HG03159 (cell line): ENCODE measurements around the gene SLC8A2.
"Not testable (repeated sequence)": the region's sequence is repeated elsewhere in the genome, so short reads cannot be mapped to it uniquely, and the experiment has no call there.

Source experiments
- ATAC-seq: cut with Tn5 transposase; IDR thresholded peaks from one replicate; pipeline ENCODE4 v1.9.1; 2021; ENCODE audit warnings: mild to moderate bottlenecking, moderate library complexity; ENCODE audit not compliant: unreplicated experiment

SLC8A2 gene

DNA sequence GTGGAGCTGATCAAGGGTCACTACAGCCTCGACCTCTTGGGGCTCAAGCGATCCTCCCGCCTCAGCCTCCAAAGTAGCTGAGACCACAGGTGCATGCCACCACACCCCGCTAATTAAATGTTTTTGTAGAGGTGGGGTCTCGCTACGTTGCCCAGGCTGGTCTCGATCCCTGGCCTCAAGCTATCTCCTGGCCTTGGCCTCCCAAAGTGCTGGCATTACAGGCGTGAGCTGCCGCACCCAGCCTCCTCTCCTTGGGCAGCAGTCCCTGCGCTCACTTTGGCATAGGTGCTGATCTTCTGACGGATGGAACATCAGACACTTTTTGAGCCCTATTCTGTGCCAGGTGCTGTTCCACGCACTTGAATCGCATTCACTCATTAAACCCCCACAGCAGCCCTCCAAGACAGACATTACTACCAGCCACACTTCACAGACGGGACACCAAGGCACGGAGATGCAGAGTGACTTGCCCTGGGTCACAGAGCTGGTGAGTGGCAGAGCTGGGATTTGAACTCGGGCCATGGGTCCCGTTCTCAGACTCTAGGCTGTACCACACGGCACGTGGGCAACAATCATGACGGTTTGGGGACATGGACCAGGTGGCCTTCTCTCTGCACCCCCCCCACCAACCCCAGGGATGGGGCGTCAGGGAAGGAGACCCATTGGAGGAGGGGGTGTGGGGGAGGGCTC is 55.6 kb downstream of the SLC8A2 start:
- no peak for ATAC-seq

DNA sequence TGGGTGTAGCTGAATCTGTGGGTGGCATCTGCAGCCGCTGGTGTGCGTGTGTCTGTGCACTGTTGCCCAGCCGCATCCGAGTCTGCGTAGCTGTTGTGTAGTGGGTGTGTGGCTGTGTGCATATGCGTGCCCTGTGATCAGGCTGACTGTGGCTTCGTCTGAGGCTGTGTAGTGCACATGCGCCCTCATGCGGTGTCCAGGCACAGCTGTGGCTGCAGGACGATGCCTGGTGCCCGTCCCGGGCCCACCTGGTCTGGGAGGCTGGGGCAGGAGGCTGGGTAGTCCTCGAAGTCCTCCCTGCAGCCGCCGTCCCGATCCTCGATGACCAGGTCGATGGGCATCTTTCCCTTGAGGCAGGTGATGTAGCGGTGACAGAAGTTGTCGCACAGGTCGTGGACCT is 57.2 kb downstream of the SLC8A2 start:
- no peak for ATAC-seq

DNA sequence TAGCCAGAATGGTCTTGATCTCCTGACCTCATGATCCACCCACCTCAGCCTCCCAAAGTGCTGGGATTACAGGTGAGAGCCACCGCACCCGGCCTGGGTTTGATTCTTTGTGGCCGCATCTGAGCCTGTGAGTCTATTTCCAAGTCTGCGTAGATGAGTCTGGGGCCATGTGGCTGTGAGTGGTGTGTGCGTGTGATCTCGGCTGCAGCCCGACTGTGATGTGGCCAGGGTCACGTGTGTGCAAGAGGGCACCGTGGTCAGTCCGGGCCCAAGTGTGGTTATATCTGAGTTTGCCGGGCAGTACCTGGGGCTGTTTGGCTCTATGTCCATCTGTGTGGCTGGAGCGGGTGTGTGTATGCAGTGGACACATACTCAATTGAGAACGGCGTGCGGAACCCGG is 57.8 kb downstream of the SLC8A2 start:
- no peak for ATAC-seq

DNA sequence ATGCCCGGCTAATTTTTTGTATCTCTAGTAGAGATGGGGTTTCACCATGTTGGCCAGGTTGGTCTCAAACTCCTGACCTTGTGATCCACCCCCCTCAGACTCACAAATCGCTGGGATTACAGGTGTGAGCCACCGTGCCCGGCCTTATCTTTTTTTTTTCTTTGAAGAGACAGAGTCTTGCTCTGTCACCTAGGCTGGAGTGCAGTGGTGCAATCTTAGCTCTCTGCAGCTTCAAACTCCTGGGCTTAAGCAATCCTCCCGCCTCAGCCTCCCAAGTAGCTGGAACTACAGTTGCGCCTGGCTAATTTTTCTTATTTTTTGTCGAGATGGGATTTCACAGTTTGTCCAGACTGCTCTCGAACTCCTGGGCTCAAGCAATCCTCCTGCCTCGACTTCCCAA is 60.0 kb downstream of the SLC8A2 start:
- ATAC-seq: not testable (repeated sequence)

DNA sequence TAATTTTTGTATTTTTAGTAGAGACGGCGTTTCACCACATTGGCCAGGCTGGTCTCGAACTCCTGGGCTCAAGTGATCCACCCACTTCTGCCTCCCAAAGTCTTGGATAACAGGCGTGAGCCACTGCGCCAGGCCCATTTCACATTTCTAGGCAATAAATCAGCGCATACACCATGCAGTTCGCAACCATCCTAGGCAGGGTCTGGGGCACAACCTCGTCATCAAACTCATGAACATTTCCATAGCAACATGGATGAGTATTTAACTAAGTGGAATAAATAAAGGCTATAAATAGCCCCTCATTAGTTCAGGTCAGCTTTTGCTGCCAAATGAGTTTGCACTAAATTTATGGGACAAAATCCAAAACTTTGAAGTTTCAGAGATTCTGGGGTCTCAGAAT is 60.6 kb downstream of the SLC8A2 start:
- ATAC-seq: no peak

DNA sequence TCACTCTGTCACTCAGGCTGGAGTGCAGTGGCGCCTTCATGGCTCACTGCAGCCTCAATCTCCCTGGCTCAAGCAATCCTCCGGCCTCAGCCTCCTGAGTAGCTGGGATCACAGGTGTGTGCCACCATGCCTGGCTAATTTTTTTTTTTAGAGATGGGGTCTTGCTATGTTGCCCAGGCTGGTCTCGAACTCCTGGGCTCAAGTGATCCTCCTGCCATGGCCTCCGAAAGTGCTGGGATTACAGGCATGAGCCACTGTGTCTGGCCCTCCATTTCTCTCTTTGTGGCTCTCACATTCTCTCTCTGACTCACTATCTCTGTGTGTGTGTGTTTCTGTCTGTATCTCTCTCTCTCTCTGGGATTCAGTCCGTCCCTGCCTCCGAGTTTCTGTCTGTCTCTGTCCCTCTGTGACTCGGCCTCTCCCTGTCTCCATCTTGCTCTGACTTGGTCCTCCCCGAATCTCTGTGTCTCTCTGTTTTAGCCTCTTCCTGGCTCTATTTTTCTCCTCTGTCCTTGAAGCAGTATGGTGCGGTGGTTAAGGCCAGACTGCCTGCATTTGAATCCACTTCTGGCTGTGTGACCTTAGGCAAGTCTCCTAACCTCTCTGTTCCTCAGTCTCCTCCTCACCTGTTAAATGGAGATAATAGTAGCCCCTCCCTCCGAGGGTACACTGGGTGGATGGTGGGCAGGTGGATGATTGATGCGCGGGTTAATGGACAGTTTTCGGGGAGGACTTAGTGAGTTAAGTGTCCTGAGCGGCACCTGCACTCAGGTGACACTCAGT is 63.3 kb downstream of the SLC8A2 start:
- ATAC-seq: no peak

DNA sequence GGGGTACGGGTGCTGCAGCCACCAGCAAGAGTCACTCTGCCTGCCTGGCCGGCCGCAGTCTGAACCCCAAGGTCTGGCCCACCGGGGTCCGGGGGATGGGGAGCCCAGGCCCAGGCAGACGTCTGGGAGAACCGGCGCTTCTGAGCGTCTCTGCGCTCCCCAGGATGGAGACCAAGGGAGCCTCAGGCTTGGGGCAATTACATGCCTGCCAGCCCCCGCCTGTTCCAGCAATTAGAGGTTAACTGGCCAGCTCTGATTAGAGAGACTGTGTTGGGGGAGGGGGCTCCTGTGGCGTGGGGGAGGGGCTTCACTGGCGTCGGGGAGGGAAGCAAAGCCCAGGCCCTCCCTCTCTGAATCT is 64.3 kb downstream of the SLC8A2 start:
- no peak for ATAC-seq

DNA sequence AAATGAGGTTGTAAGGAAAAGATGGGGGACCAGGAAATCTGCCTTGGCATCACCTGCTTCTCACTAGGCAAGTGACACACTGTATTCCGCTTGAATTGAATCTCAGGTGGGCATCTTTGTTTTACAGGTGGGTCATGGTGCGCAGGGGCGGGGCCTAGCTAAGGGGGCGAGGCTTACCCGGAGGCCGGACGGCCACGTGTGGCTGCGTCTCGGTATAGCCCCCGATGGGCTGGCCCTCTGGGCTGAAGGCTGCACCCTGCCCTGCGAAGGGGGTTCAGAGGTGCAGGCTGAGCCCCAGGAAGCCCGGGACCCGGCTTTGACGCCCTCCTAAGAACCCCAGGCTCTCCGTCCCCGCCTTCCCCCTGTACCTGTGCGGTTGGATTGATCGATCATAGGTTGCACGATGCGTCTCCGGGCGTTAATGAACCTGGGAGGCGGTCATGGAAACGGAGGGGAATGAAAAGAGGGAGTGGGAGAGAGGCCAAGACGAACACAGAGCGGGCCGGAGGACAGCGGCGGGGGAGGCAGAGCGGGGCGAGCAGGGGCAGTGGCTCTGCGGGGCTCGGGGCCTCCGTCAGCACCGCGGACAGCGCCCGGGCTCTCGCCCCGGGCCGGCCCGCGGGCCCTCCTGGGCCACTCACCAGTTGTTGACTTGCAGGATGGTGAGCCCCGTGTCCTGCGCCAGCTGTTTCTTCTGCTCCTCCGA is 64.8 kb downstream of the SLC8A2 start:
- no peak for ATAC-seq

DNA sequence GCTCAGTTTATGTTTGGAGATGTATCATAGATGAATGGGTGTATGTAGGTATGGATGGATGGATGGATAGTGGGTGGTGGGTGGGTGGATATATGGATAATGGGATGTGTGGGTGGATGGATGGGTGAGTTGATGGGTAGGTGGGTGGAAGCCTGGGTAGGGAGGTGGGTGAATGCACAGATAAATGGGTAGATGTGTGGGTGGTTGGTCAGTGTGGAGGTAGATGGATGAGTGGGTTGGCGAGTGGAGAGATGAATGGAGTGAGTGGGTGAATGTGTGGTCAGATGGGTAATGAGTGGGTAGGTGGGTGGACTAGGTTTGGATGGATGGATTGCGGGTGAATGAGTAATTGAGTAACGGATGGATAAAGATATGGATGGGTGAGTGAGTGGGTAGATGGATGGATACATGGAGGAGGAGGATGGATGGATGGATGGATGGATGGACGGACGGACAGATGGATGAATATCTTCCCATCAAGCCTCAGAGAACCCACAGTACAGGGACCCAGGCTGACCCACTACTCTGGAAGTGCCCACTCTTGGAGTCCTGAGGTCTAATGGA is 65.8 kb downstream of the SLC8A2 start:
- no peak for ATAC-seq

DNA sequence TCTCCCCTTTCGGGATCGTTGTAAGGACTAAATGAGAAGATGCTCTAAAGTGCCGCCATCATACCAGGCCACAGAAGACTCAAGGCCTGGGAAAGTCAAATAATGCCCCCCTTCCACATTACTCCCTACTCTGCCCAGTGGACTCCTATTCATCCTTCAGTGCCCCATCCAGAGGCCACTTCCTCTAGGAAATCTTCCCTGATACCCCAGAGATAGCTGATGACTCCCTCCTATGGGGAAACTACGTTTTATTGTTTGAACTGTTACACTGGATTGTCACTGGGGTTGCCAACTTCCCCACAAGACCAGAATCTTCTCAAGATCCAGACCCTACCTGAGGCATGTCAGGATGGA is 66.5 kb downstream of the SLC8A2 start:
- ATAC-seq: no peak

DNA sequence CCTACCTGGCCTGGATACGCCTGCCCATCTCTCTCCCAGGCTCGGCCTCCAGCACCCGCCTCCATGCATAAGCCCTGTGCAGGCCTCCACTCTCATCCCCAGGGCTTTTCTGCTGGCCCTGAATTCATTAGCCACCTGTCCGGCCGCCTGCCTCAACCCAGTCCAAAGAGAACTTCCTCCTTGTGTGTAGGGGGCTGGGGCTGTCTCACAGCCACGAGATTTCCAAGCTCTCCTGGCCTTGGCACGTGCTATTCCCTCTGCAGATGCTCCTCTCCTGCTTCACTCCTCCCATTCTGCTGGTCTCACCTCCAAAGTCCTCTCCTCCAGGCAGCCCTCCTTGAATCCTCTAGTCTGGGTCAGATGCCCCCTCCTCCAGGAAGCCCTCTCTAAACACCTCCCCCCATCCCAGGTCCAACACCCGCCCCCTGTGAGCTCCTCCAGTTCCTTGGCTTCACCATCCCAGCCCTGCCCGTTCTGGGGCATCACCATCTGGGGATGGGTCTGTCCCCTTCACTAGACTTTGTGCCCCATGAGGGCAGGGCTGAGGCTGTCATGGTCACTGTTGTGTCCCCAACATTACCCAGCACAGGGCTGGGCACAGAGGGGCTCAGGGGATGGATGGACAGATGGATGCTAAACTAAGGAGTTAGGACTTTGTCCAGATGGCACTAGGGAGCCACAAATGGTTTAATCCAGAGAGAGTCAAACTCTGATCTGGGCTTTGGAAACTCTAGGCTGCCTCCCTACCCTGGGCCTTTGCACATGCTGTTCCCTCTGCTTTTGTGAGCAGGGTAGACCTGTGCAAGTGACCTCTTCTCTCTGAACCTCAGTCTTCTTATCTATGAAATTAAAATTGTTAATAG is 67.1 kb downstream of the SLC8A2 start:
- no peak for ATAC-seq

DNA sequence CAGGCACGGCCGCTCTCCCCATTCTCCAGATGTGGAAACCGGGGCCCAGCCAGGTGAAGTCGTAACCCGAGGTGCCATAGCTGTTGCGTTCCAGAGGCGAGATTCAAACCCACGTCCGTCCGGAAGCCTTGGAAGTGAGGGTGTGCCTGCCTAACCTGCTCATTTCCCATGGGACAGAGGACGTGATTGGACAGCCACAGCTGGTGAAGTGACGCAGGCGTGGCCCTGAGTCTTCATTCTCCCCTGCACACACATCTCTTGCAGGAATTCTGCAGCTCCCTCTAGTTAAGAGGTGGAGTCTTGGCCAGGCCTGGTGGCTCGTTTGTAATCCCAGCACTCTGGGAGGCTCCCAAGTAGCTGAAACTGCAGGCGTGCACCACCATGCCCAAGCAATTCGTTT is 69.2 kb downstream of the SLC8A2 start:
- ATAC-seq: no peak

DNA sequence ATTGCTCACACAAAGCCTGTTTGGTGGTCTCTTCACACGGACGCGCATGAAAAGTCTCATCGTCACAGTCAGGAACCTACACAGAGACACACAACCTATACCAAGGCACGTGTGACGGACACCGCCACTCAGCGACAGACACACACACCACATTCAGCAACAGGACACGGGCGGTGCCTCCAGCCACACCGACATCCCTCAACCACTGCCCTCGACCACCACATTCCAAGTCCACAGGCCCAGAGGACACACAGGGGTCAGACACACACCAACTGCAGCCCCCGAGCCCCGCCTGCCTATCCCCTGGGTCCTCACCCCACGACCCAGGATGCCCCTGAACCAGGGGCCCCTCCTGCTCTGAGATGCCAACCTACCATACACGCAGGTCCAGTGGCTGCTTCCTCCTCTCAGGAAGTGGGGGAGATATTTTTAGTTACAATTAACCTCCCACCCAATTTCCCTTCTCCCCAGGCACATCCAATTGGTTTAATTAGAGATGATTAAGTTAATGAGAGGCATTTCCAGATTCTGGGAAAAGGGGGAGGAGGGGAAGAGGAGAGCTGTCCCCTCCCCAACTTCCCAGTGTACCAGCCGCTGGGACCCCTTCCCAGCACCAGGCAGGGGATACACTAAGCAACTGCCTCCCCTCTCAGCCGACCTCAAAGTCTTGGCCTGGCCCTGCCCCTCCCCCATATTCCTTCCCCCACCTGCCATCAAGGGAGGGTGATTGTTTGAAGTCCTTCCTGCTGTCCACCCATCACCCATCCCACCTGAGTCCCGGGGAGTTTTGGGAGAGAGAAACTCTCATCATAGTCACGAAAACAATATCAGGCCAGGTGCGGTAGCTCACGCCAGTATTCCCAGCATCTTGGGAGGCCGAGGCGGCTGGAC is 72.7 kb downstream of the SLC8A2 start:
- ATAC-seq: no peak

DNA sequence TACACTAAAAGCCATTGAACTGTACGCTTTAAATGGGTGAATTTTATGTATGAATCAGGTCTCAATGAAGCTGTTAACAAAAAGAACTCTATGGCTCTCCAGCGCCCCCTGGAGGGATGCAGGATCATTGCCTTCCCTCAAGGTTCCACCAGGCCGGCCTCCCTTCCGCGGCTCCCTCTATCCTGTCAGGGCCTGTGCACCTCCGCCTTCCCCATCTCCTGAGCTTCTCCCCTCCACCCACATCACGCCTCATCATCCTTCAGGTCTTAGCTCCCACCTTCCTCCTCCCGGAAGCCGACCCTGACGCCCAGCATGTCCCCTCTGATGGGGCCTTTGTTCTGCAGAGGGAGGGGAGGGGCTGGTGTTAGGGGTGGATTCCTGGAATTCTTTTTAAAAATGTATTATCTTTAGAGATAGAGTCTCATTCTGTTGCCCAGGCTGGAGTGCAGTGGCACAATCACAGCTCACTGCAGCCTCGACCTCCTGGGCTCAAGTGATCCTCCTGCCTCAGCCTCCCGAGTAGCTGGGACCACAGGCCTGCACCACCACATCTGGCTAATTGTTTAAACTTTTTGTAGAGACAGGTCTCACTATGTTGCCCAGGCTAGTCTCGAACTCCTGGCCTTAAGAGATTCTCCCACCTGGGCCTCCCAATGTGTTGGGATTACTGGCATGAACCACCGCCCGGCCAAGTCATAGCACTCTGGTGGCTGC is 80.0 kb downstream of the SLC8A2 start:
- no peak for ATAC-seq

DNA sequence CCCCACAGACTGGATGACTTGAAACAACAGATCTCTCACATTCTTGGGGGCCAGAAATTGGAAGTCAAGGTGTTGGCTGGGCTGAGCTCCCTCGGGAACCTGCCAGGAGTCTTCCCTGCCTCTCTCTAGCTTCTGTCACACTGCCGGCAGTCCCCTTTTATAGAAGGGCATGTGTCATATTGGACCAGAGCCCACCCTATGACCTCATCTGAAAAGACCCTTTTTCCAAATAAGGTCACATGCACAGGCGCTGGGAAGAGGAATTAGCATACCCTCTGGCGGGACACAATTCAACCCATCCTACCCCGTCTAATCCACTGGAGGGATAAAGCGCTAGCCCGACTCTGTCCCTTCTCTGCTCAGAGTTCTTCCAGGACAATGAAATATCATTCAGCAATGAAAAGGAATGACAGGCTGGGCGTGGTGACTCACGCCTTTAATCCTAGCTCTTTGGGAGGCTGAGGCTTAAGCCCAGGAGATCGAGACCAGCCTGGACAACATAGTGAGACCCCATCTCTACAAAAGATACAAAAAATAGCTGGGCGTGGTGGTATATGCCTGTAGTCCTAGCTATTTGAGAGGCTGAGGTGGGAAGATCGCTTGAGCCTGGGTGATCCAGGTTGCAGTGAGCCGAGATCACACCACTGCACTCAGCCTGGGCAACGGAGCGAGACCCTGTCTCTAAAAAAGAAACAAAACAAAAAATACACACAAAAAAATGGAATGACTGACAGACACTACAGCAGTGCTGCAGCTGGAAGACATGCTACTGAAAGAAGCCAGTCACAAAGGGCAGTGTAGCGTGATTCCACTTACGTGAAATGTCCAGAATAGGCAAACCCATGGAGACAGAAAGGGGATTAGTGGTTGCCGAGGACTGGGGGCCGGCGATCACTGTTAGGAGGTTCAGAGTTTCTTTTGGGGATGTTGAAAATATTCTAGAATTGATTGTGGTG is 80.9 kb downstream of the SLC8A2 start:
- ATAC-seq: no peak

DNA sequence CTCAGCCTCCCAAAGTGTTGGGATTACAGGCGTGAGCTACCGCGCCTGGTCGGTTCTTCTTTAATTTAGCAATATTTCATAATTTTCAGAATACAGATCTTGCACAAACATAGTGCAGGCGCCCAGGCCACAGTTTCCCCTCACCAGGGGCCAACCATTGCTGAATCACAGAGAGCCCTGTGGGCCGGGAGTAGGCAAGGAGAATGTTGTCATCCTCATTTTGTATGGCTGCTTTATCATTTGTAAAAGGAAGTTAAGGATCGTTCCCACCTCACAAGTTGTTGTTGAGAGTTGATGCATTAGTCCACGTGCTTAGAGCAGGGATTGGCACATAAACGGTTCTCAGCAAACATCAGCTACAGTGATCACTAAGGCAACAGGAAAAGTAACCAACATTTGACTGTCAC is 82.5 kb downstream of the SLC8A2 start:
- no peak for ATAC-seq

DNA sequence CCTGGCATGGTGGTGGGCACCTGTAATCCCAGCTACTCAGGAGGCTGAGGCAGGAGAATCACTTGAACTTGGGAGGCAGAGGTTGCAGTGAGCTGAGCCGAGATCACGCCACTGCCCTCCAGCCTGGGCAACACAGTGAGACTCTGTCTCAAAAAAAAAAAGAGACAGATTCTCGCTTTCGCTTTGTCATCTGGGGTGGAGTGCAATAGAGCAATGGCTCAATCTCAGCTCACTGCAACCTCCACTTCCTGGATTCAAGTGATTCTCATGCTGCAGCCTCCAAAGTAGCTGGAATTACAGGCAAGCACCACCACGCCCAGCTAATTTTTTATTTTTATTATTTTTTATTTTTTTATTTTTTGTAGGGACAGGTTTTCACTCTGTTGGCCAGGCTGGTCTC is 83.0 kb downstream of the SLC8A2 start:
- ATAC-seq: not testable (repeated sequence)

DNA sequence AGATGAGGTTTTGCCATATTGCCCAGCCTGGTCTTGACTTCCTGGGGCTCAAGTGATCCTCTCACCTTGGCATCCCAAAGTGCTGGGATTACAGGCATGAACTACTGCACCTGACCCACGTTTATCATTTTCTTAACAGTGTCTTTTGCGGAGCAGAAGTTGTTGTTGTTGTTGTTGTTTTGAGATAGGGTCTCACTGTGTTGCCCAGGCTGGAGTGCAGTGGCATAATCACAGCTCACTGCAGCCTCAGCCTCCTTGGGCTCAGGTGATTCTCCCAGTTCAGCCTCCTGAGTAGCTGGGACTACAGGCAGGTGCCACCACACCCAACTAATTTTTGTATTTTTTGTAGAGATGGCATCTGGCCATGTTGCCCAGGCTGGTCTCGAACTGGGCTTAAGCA is 84.1 kb downstream of the SLC8A2 start:
- not testable (repeated sequence) for ATAC-seq
